Lower leg skin (tissue), 4 donors: ENCODE data around the gene ANK2. TPM values are rescaled to one million over a fixed set of nuclear protein-coding genes. Genes with fewer than 3 reads are reported as not detected.

Experiments used
- DNase-seq, 2 donors: peaks; one replicate each; pipeline ENCODE4 v3.0.0-alpha.2; 2019; ENCODE audit warnings: low spot score in 2 of 2
- H3K4me3 ChIP-seq: fragments of 200-600 bp; sonication (generic); 2 replicates; pipeline ENCODE4 v1.5.1; 2017; ENCODE audit warnings: mild to moderate bottlenecking, low read depth; ENCODE audit not compliant: poor library complexity, severe bottlenecking
- CTCF ChIP-seq, 3 donors: fragments of 450-650 bp; IDR thresholded peaks; one replicate each; pipeline ENCODE4 v1.5.1; 2016; ENCODE audit warnings: antibody characterized with exemption in 3 of 3, mild to moderate bottlenecking in 3 of 3, moderate library complexity in 2 of 3
- POLR2A ChIP-seq, 2 donors: fragments of 450-650 bp; IDR thresholded peaks; one replicate each; pipeline ENCODE4 v1.6.1; 2016 to 2017; ENCODE audit warnings: antibody characterized with exemption in 2 of 2, mild to moderate bottlenecking in 1 of 2, moderate library complexity in 1 of 2
- WGBS, 2 donors: methylation state at CpG; one replicate each; pipeline ENCODE4 v1.1.5; 2018; 5-methylcytosine and 5-hydroxymethylcytosine counted together
- intact Hi-C: fragments of 100-400 bp; cut with DNase I; formaldehyde crosslinking; loops from one replicate; pipeline ENCODE4 v1.15.0; 2023; ENCODE audit warnings: low total_unique reads
- total RNA-seq, 4 donors: library from RNA; depleted of rRNA; stranded (reverse); fragments of >200 nt; gene quantifications; one replicate each; pipeline ENCODE4 v1.1.0, GENCODE V29; 2016

The ANK2 gene
- total RNA-seq, 4 donors from 2014 or later = 7.1 to 28.8 (median 18.3) TPM

DNA sequence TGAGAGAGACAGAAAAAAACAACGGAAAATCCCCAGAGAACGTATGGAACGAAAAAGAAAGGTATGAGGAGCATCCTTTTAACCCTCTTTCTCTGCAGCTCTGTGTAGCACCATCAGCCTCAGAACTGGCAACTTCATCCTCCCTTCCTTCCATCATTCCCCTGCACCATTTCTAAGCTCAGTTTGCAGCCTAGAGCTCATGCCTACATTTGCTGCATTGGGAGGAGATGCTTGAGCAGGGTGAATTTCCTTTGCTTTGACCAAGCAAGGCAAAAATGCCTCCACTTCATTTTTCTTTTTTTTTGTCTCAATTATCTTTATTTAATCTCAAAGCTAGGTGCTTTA lies 67.9 kb downstream of the ANK2 start:
- WGBS, 2 donors = 86 to 87% methylated on average over 3 of the region's 3 CpGs
- no peak overlapping the region for H3K4me3 ChIP-seq
- intact Hi-C loops = no loop called here
- DNase-seq = no peak
- TF ChIP-seq POLR2A (IDR thresholded peaks at IDR 0.05) (no peak), CTCF (IDR thresholded peaks at IDR 0.05) (no peak)

DNA sequence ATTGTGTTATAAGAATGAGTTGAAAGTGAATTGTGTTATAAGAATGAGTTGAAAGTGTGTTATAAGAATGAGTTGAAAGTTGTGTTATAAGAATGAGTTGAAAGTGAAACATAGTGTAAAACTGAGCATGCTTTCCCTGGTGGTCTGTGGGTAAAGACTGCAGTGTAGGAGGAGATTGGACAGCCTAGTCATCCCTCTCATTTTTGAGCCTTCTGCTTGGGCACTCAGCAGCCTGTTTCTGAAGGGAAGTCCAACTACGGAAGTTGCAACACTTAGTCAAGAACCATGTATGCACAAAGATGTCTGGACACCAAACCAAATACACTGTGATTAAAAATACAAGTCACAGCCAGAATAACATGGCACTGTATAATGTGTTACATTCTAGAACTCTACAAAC lies 72.6 kb downstream of the ANK2 start:
- TF ChIP-seq CTCF (IDR thresholded peaks at IDR 0.05) (no peak), POLR2A (IDR thresholded peaks at IDR 0.05) (no peak)
- intact Hi-C loops = no loop called here
- H3K4me3 ChIP-seq = no peak overlapping the region
- 91 to 96% methylated on average over 1 of the region's 1 CpG for WGBS, 2 donors
- no peak for DNase-seq

DNA sequence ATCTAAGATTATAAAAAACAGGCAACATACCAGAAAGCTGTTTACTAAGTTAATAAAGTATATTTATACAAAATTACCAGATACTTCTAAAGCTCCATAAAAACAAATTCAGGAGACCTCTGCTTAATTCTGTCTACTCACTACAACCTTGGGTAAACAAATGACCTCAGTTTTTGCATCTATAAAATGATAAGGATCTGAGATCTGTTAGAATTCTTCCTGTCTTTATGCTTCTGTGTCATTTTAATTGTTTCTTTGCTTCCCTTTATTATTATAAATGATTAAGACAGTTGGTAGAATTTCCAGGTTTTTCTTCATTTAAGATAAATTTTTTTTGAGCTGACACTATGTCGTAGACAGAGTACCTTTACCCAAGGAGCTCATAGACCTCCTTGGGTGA lies 76.0 kb downstream of the ANK2 start:
- intact Hi-C loops = no loop called here
- TF ChIP-seq POLR2A (IDR thresholded peaks at IDR 0.05) = no peak
- no peak overlapping the region for H3K4me3 ChIP-seq
- WGBS, 2 donors = 85 to 96% methylated on average over 1 of the region's 1 CpG
- DNase-seq = no peak

GRCh38 chr4:113131136-113131535 lies 81.7 kb downstream of the ANK2 start:
- intact Hi-C loops = no loop called here
- DNase-seq = no peak
- H3K4me3 ChIP-seq = no peak overlapping the region
- no peak for TF ChIP-seq POLR2A (IDR thresholded peaks at IDR 0.05)

- H3K4me3 ChIP-seq = no peak overlapping the region
- 83 to 85% methylated on average over 2 of the region's 2 CpGs for WGBS, 2 donors
- DNase-seq = no peak
- no peak for TF ChIP-seq CTCF (IDR thresholded peaks at IDR 0.05)
- TF ChIP-seq POLR2A (IDR thresholded peaks at IDR 0.05) = no peak
- intact Hi-C loops = no loop called here
Observed at GRCh38 chr4:113131621-113132020, 82.2 kb downstream of the ANK2 start.

GRCh38 chr4:113141901-113142346 lies 92.5 kb downstream of the ANK2 start:
- intact Hi-C loops = no loop called here
- no peak overlapping the region for H3K4me3 ChIP-seq
- no peak for DNase-seq
- TF ChIP-seq POLR2A (IDR thresholded peaks at IDR 0.05) (no peak), CTCF (IDR thresholded peaks at IDR 0.05) (no peak)
- 29 to 32% methylated on average over 3 of the region's 3 CpGs for WGBS, 2 donors

- no peak for TF ChIP-seq POLR2A (IDR thresholded peaks at IDR 0.05)
- no peak for TF ChIP-seq CTCF (IDR thresholded peaks at IDR 0.05)
- intact Hi-C loops = no loop called here
- no peak overlapping the region for H3K4me3 ChIP-seq
- 80 to 84% methylated on average over 3 of the region's 3 CpGs for WGBS, 2 donors
- no peak for DNase-seq
Observed at GRCh38 chr4:113142351-113142750, 92.9 kb downstream of the ANK2 start.
